ENCODE measurements around the gene MEP1A.
A peak's percentile ranks its signal among the peaks of the same experiment; 100 is the strongest.
"Not testable (repeated sequence)": the region's sequence is repeated elsewhere in the genome, so short reads cannot be mapped to it uniquely, and the experiment has no call there.

The MEP1A gene

GRCh38 chr6:46838033-46838432, 44.8 kb downstream of the MEP1A start:
- H2BK5ac ChIP-seq (ENCODE audit: low read depth, low read length, poor library complexity, severe bottlenecking): no peak overlapping the region
- H3K4ac ChIP-seq (ENCODE audit: low read depth in 1 of 2, low read length in 2 of 2): no peak overlapping the region
- no peaks in the 10 kb centered on the region for H3K27me3 ChIP-seq (ENCODE audit: control insufficient read depth in 1 of 2, insufficient read depth in 1 of 2, low read length in 2 of 2)
- H3K79me1 ChIP-seq (replicated peaks; ENCODE audit: low read length, poor library complexity, severe bottlenecking): no peaks in the 10 kb centered on the region
- H2BK120ac ChIP-seq (ENCODE audit: low read depth, low read length): no peak overlapping the region
- no peak overlapping the region for H3K18ac ChIP-seq (ENCODE audit: low read depth in 1 of 2, low read length in 2 of 2)
- H2AK5ac ChIP-seq (ENCODE audit: low read length, severe bottlenecking): no peak overlapping the region
- H3K27ac ChIP-seq (ENCODE audit: low read length, poor library complexity, severe bottlenecking): no peak overlapping the region
- H3K4me3 ChIP-seq (ENCODE audit: insufficient read depth in 1 of 2, low read depth in 1 of 2, low read length in 2 of 2): no peak overlapping the region
- H3K23ac ChIP-seq (ENCODE audit: low read length in 2 of 2): no peak overlapping the region
- no peak overlapping the region for H4K8ac ChIP-seq (ENCODE audit: low read length)
- 92% methylated on average over 2 of the region's 2 CpGs for WGBS
- no peak overlapping the region for H3K14ac ChIP-seq (ENCODE audit: low read length in 2 of 2)
- no peak overlapping the region for H2BK15ac ChIP-seq (ENCODE audit: low read depth, poor library complexity, severe bottlenecking)
- no peak overlapping the region for H2AFZ ChIP-seq (ENCODE audit: low read depth, low read length)
- H3K4me1 ChIP-seq (ENCODE audit: control insufficient read depth, insufficient read depth, low read depth, low read length): no peaks in the 10 kb centered on the region
- no peak for DNase-seq
- H2BK12ac ChIP-seq (ENCODE audit: low read length in 2 of 2): no peak overlapping the region
- H3K4me2 ChIP-seq (ENCODE audit: low read length, poor library complexity, severe bottlenecking): no peak overlapping the region
- no peaks in the 10 kb centered on the region for H3K9me3 ChIP-seq (ENCODE audit: control insufficient read depth, low read length)
- no peak overlapping the region for H4K91ac ChIP-seq (ENCODE audit: low read length)
- no peak overlapping the region for H3K9ac ChIP-seq (ENCODE audit: low read length)
- H3K36me3 ChIP-seq (ENCODE audit: control insufficient read depth in 1 of 2, insufficient read depth in 2 of 2, low read depth in 1 of 2, low read length in 2 of 2): no peaks in the 10 kb centered on the region

- not testable (repeated sequence) for H3K9ac ChIP-seq (ENCODE audit: low read length); H2BK120ac ChIP-seq (ENCODE audit: low read depth, low read length); H3K27me3 ChIP-seq (ENCODE audit: control insufficient read depth in 1 of 2, insufficient read depth in 1 of 2, low read length in 2 of 2); H3K27ac ChIP-seq (ENCODE audit: low read length, poor library complexity, severe bottlenecking); H3K79me1 ChIP-seq (replicated peaks; ENCODE audit: low read length, poor library complexity, severe bottlenecking); H3K4me1 ChIP-seq (ENCODE audit: control insufficient read depth, insufficient read depth, low read depth, low read length); H2BK12ac ChIP-seq (ENCODE audit: low read length in 2 of 2); H3K14ac ChIP-seq (ENCODE audit: low read length in 2 of 2); H3K4me3 ChIP-seq (ENCODE audit: insufficient read depth in 1 of 2, low read depth in 1 of 2, low read length in 2 of 2); H3K18ac ChIP-seq (ENCODE audit: low read depth in 1 of 2, low read length in 2 of 2); H3K4me2 ChIP-seq (ENCODE audit: low read length, poor library complexity, severe bottlenecking); H3K23ac ChIP-seq (ENCODE audit: low read length in 2 of 2); H4K91ac ChIP-seq (ENCODE audit: low read length); DNase-seq; H4K8ac ChIP-seq (ENCODE audit: low read length); H2AK5ac ChIP-seq (ENCODE audit: low read length, severe bottlenecking); H2BK5ac ChIP-seq (ENCODE audit: low read depth, low read length, poor library complexity, severe bottlenecking); H3K4ac ChIP-seq (ENCODE audit: low read depth in 1 of 2, low read length in 2 of 2); H2BK15ac ChIP-seq (ENCODE audit: low read depth, poor library complexity, severe bottlenecking); H3K36me3 ChIP-seq (ENCODE audit: control insufficient read depth in 1 of 2, insufficient read depth in 2 of 2, low read depth in 1 of 2, low read length in 2 of 2); H2AFZ ChIP-seq (ENCODE audit: low read depth, low read length); H3K9me3 ChIP-seq (ENCODE audit: control insufficient read depth, low read length)
- WGBS: 89% methylated on average over 6 of the region's 6 CpGs
Measured at GRCh38 chr6:46842252-46842846, 49.2 kb downstream of the MEP1A start.

GRCh38 chr6:46845126-46845525, 51.9 kb downstream of the MEP1A start:
- Histone ChIP-seq H3K4me3 (ENCODE audit: insufficient read depth in 1 of 2, low read depth in 1 of 2, low read length in 2 of 2) (no peak overlapping the region), H2BK15ac (ENCODE audit: low read depth, poor library complexity, severe bottlenecking) (no peak overlapping the region), H2AFZ (ENCODE audit: low read depth, low read length) (no peak overlapping the region), H3K4ac (ENCODE audit: low read depth in 1 of 2, low read length in 2 of 2) (no peak overlapping the region), H3K14ac (ENCODE audit: low read length in 2 of 2) (no peak overlapping the region), H3K4me2 (ENCODE audit: low read length, poor library complexity, severe bottlenecking) (no peak overlapping the region), H2BK12ac (ENCODE audit: low read length in 2 of 2) (no peak overlapping the region), H4K8ac (ENCODE audit: low read length) (no peak overlapping the region), H2BK120ac (ENCODE audit: low read depth, low read length) (no peak overlapping the region), H3K18ac (ENCODE audit: low read depth in 1 of 2, low read length in 2 of 2) (no peak overlapping the region), H3K9me3 (ENCODE audit: control insufficient read depth, low read length) (no peaks in the 10 kb centered on the region), H3K36me3 (ENCODE audit: control insufficient read depth in 1 of 2, insufficient read depth in 2 of 2, low read depth in 1 of 2, low read length in 2 of 2) (no peaks in the 10 kb centered on the region), H3K79me1 (replicated peaks; ENCODE audit: low read length, poor library complexity, severe bottlenecking) (no peaks in the 10 kb centered on the region), H4K91ac (ENCODE audit: low read length) (no peak overlapping the region), H3K27me3 (ENCODE audit: control insufficient read depth in 1 of 2, insufficient read depth in 1 of 2, low read length in 2 of 2) (no peaks in the 10 kb centered on the region), H2BK5ac (ENCODE audit: low read depth, low read length, poor library complexity, severe bottlenecking) (no peak overlapping the region), H3K9ac (ENCODE audit: low read length) (no peak overlapping the region), H3K27ac (ENCODE audit: low read length, poor library complexity, severe bottlenecking) (no peak overlapping the region), H3K23ac (ENCODE audit: low read length in 2 of 2) (no peak overlapping the region), H2AK5ac (ENCODE audit: low read length, severe bottlenecking) (no peak overlapping the region), H3K4me1 (ENCODE audit: control insufficient read depth, insufficient read depth, low read depth, low read length) (peaks cover 3% of the 10 kb centered on the region)
- 74% methylated on average over 3 of the region's 5 CpGs for WGBS
- DNase-seq: no peak

GRCh38 chr6:46848684-46849360, 55.6 kb downstream of the MEP1A start:
- WGBS: 5% methylated on average over 23 of the region's 25 CpGs
- peak; percentile 81 for DNase-seq
- H3K23ac ChIP-seq (ENCODE audit: low read length in 2 of 2): no peak overlapping the region
- H2AFZ ChIP-seq (ENCODE audit: low read depth, low read length): no peak overlapping the region
- H2BK5ac ChIP-seq (ENCODE audit: low read depth, low read length, poor library complexity, severe bottlenecking): no peak overlapping the region
- no peaks in the 10 kb centered on the region for H3K79me1 ChIP-seq (replicated peaks; ENCODE audit: low read length, poor library complexity, severe bottlenecking)
- H4K91ac ChIP-seq (ENCODE audit: low read length): no peak overlapping the region
- H2BK15ac ChIP-seq (ENCODE audit: low read depth, poor library complexity, severe bottlenecking): no peak overlapping the region
- peak overlapping the region in 1 of 2 experiments; percentile 60 for H3K4me3 ChIP-seq (ENCODE audit: insufficient read depth in 1 of 2, low read depth in 1 of 2, low read length in 2 of 2)
- no peaks in the 10 kb centered on the region for H3K27me3 ChIP-seq (ENCODE audit: control insufficient read depth in 1 of 2, insufficient read depth in 1 of 2, low read length in 2 of 2)
- H3K4ac ChIP-seq (ENCODE audit: low read depth in 1 of 2, low read length in 2 of 2): no peak overlapping the region
- H2BK12ac ChIP-seq (ENCODE audit: low read length in 2 of 2): no peak overlapping the region
- H3K36me3 ChIP-seq (ENCODE audit: control insufficient read depth in 1 of 2, insufficient read depth in 2 of 2, low read depth in 1 of 2, low read length in 2 of 2): no peaks in the 10 kb centered on the region
- H3K18ac ChIP-seq (ENCODE audit: low read depth in 1 of 2, low read length in 2 of 2): peak overlapping the region in 1 of 2 experiments; percentile 39
- no peak overlapping the region for H3K27ac ChIP-seq (ENCODE audit: low read length, poor library complexity, severe bottlenecking)
- peak overlapping the region; percentile 70 for H3K4me2 ChIP-seq (ENCODE audit: low read length, poor library complexity, severe bottlenecking)
- no peak overlapping the region for H3K14ac ChIP-seq (ENCODE audit: low read length in 2 of 2)
- H2AK5ac ChIP-seq (ENCODE audit: low read length, severe bottlenecking): no peak overlapping the region
- peak overlapping the region; percentile 78 for H3K9ac ChIP-seq (ENCODE audit: low read length)
- H4K8ac ChIP-seq (ENCODE audit: low read length): peak overlapping the region; percentile 67
- peaks cover 3% of the 10 kb centered on the region for H3K4me1 ChIP-seq (ENCODE audit: control insufficient read depth, insufficient read depth, low read depth, low read length)
- no peaks in the 10 kb centered on the region for H3K9me3 ChIP-seq (ENCODE audit: control insufficient read depth, low read length)
- no peak overlapping the region for H2BK120ac ChIP-seq (ENCODE audit: low read depth, low read length)
